NCI-H2196 (cell line): ENCODE results near the gene JAZF1.

ENCODE experiments used
- DNase-seq: peaks from one replicate; lab custom pipeline; 2025; ENCODE audit not compliant: unreplicated experiment; lab: John Stamatoyannopoulos, UW

The JAZF1 gene

DNA sequence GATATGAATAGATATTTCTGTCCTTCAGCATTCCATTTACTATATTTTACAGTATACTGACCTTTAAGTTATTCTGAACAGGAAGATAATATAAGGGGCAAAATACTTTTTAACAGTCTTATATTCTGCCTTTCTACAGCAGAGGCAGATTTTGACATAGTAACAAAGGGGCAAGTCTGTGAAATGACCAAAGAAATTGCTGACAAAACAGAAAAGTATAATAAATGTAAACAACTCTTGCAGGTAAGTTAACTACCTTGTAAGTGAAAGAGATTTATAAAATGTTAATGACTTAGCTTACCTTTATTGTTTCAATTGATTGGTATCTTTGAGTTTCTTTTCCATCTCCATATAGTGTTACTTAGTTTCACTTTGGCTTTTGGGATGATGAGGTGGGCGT, 384.6 kb downstream of the JAZF1 start:
- no peak for DNase-seq

DNA sequence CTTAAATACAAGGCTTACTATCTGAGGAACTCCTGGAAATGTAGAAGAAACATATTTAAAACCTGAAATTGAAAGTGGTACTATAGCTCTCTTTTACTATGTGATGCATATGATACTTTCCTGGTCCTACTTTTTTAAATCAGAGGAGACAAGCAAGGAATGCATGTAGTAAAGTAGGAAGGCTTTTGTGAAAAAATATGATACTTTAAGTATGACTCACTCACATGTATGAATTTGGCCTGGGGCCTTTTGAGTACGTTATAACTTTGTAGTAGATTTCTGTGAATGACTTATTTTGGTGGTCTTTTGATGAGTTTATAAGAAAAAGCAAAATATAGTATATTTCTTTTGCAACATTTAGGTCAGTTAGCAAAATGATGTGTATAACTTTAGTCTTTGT, 386.8 kb downstream of the JAZF1 start:
- no peak for DNase-seq

GRCh38 chr7:27788437-27788836, 392.2 kb downstream of the JAZF1 start:
- no peak for DNase-seq

DNA sequence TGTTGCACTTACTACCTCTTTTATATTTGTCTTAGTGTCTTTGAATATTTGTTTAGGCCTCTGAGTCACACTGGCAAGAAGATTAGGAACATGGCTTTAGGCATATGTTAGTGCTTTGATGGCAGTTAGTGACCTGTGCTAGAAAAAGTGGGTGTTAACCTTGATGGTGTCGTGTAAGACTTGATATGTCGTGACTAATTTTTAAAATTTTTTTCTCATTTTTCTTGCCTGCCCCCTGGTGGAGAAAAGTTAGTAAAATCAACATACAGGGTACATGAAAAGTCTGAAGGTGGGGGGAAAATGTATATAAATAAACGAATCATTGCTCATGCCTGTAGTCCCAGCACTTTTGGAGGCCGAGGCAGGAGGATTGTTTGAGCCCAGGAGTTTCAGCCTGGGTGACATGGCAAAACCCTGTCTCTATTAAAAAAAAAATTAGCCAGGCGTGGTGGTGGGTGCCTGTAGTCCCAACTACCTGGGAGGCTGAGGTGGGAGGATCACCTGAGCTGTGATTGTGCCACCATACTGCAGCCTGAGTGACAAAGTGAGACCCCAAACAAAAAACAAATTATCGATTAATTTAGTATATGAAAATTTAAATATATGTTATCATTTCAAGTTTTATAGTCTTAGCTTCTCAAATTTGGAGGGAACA, 396.1 kb downstream of the JAZF1 start:
- no peak for DNase-seq

DNA sequence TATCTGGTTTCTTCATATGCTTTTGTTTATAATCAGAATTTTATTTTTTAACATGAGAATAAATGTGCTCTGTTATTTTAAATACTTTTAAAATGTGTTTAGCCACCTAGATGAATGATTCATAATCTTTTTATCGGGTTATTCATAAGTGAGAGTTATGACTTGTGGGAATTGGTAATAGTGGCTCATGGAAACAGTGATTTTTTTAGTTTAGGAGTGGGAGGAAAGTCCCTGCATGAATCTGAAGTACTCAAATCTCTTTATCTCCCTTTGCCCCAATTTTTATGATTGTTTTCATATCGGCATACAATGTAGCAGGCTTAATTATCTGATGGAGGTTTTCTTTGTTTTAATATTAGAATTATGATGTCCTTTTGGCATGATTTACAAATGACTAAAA, 397.7 kb downstream of the JAZF1 start:
- no peak for DNase-seq

DNA sequence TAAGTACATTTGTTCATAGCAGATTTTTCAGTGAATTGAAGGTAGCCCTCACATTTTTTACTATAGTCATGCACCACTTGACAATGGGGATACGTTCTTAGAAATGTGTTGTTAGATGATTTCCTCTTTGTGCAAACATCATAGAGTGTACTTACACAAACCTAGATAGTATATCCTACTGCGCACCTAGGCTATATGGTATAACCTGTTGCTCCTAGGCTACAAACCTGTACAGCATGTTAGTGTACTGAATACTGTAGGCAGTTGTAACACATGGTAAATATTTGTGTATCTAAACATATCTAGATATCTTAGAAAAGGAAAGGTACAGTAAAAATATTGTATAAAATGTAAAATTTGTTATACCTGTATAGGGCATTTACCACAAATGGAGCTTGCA, 399.4 kb downstream of the JAZF1 start:
- no peak for DNase-seq
